ENCODE data around the gene NTRK3. TPM values are rescaled to one million over a fixed set of nuclear protein-coding genes. Genes with fewer than 3 reads are reported as not detected.

The NTRK3 gene
- total RNA-seq, 1 experiment from 2014 or later, result not detected

DNA sequence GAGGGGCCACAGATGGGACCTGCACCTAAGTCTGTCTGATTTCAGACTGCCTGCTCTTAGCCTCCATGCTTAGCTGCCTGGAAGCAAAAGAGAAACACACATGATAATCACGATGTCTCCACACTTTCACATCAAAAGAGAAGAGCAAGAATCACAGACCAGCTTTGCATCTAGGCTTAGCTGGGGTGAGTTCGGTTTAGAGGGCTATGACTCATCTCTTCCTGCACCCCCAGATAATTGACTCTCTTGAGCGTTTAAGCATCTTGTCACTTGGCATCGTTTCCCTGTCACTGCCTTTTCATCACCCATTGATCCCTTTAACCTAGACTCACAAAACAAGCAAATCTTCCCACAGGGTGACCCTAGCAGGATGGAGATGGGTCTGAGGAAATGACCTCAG lies 124.0 kb downstream of the NTRK3 start:
- Histone ChIP-seq H2AFZ (no peak overlapping the region), H3F3A (ENCODE audit: insufficient read depth, low read depth) (no peaks in the 10 kb centered on the region), H3K36me3 (ENCODE audit: low read depth) (no peaks in the 10 kb centered on the region), H3K9me3 (ENCODE audit: insufficient read depth, low read depth) (no peaks in the 10 kb centered on the region), H3K4me3 (no peak overlapping the region), H3K27me3 (ENCODE audit: insufficient read depth, low read depth) (peaks cover 22% of the 10 kb centered on the region), H4K20me1 (ENCODE audit: insufficient read depth) (no peaks in the 10 kb centered on the region), H3K27ac (no peak overlapping the region), H3K4me2 (no peak overlapping the region), H3K79me2 (ENCODE audit: low read depth) (no peaks in the 10 kb centered on the region), H3K4me1 (replicated peaks; ENCODE audit: insufficient read depth) (no peaks in the 10 kb centered on the region), H3K9me2 (ENCODE audit: insufficient read depth) (no peaks in the 10 kb centered on the region)
- DNase-seq, result no peak
- intact Hi-C loops (cut with micrococcal nuclease; ENCODE audit: unreplicated experiment), result no loop called here
- ChIA-PET POLR2A (ENCODE audit: unreplicated experiment) (no interaction called here), CTCF (no interaction called here)
- BruUV-seq (replicated peaks), result no TSS peak
- TF ChIP-seq, protein P1, sequence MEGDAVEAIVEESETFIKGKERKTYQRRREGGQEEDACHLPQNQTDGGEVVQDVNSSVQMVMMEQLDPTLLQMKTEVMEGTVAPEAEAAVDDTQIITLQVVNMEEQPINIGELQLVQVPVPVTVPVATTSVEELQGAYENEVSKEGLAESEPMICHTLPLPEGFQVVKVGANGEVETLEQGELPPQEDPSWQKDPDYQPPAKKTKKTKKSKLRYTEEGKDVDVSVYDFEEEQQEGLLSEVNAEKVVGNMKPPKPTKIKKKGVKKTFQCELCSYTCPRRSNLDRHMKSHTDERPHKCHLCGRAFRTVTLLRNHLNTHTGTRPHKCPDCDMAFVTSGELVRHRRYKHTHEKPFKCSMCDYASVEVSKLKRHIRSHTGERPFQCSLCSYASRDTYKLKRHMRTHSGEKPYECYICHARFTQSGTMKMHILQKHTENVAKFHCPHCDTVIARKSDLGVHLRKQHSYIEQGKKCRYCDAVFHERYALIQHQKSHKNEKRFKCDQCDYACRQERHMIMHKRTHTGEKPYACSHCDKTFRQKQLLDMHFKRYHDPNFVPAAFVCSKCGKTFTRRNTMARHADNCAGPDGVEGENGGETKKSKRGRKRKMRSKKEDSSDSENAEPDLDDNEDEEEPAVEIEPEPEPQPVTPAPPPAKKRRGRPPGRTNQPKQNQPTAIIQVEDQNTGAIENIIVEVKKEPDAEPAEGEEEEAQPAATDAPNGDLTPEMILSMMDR (conservative IDR thresholded peaks at IDR 0.05), result no peak
- TF ChIP-seq EZH2 (IDR thresholded peaks at IDR 0.05; ENCODE audit: low read depth), result no peak

DNA sequence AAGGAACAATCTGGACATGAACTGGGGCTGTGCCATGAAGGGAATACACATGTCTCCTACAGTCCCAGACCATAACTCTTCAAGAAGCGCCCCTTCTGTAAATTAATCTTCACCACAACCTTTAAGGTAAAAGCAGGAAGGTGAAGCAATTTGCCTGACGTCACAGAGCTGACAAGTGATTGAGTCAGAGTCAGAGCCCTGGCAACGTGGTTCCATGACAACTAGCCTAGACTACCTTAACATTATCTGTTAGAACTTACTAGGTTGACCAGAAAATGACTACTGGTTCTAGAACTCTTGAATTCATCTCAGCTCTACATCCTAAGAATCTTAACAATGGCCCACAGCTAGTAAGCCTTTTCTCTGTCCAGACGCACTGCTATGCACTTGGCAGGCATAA lies 124.6 kb downstream of the NTRK3 start:
- DNase-seq, result no peak
- BruUV-seq (replicated peaks), result no TSS peak
- Histone ChIP-seq H4K20me1 (ENCODE audit: insufficient read depth) (no peaks in the 10 kb centered on the region), H3F3A (ENCODE audit: insufficient read depth, low read depth) (no peaks in the 10 kb centered on the region), H2AFZ (no peak overlapping the region), H3K36me3 (ENCODE audit: low read depth) (no peaks in the 10 kb centered on the region), H3K79me2 (ENCODE audit: low read depth) (no peaks in the 10 kb centered on the region), H3K4me1 (replicated peaks; ENCODE audit: insufficient read depth) (no peaks in the 10 kb centered on the region), H3K27ac (no peak overlapping the region), H3K27me3 (ENCODE audit: insufficient read depth, low read depth) (peaks cover 16% of the 10 kb centered on the region), H3K4me3 (no peak overlapping the region), H3K9me2 (ENCODE audit: insufficient read depth) (no peaks in the 10 kb centered on the region), H3K9me3 (ENCODE audit: insufficient read depth, low read depth) (no peaks in the 10 kb centered on the region), H3K4me2 (no peak overlapping the region)
- POLR2A ChIA-PET (ENCODE audit: unreplicated experiment), result no interaction called here
- no peak for TF ChIP-seq EZH2 (IDR thresholded peaks at IDR 0.05; ENCODE audit: low read depth)
- TF ChIP-seq, protein P1 (conservative IDR thresholded peaks at IDR 0.05), result no peak
- CTCF ChIA-PET, result no interaction called here
- intact Hi-C loops (cut with micrococcal nuclease; ENCODE audit: unreplicated experiment), result no loop called here

DNA sequence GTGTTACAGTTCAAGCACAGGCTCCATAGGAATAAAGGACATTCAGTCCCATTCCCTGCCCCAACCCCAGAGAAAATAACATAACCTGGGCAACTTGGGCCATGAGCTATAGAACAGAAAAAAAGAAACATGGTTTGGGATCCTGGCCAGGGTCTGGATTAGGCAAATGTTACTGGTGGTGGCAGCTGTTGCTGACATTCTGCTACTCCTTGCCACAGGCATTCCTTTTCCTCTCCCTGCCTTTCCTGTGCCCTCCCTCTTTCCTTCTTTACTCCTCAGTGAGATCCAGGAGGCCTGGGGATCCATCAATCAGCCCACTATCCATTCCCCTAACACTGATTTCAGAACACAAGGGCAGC lies 129.1 kb downstream of the NTRK3 start:
- no peaks in the 10 kb centered on the region for H3K9me2 ChIP-seq (ENCODE audit: insufficient read depth)
- H2AFZ ChIP-seq, result no peak overlapping the region
- no peaks in the 10 kb centered on the region for H3K9me3 ChIP-seq (ENCODE audit: insufficient read depth, low read depth)
- H3F3A ChIP-seq (ENCODE audit: insufficient read depth, low read depth), result no peaks in the 10 kb centered on the region
- no peaks in the 10 kb centered on the region for H3K79me2 ChIP-seq (ENCODE audit: low read depth)
- H4K20me1 ChIP-seq (ENCODE audit: insufficient read depth), result no peaks in the 10 kb centered on the region
- H3K4me3 ChIP-seq, result no peak overlapping the region
- no peak overlapping the region for H3K27ac ChIP-seq
- ChIA-PET POLR2A (ENCODE audit: unreplicated experiment) (no interaction called here), CTCF (no interaction called here)
- TF ChIP-seq, protein P1 (conservative IDR thresholded peaks at IDR 0.05), result no peak
- TF ChIP-seq EZH2 (IDR thresholded peaks at IDR 0.05; ENCODE audit: low read depth), result no peak
- no peaks in the 10 kb centered on the region for H3K4me1 ChIP-seq (replicated peaks; ENCODE audit: insufficient read depth)
- H3K27me3 ChIP-seq (ENCODE audit: insufficient read depth, low read depth), result no peaks in the 10 kb centered on the region; the same call in none of the 2 replicates
- intact Hi-C loops (cut with micrococcal nuclease; ENCODE audit: unreplicated experiment), result no loop called here
- no peaks in the 10 kb centered on the region for H3K36me3 ChIP-seq (ENCODE audit: low read depth)
- BruUV-seq (replicated peaks), result no TSS peak
- DNase-seq, result no peak
- no peak overlapping the region for H3K4me2 ChIP-seq

All from PC-9 (cell line).